Measurements from ENCODE around the gene MIB2. TPM values are rescaled to one million over a fixed set of nuclear protein-coding genes. Genes with fewer than 3 reads are reported as not detected.
"Not testable (repeated sequence)": the region's sequence is repeated elsewhere in the genome, so short reads cannot be mapped to it uniquely, and the experiment has no call there.

Gene MIB2
- total RNA-seq, 4 donors from 2014 or later, result 94.2 to 346 (median 224) TPM

- DNase-seq; H3K9me3 ChIP-seq; H3K27me3 ChIP-seq; H3K4me3 ChIP-seq; in situ Hi-C loops (cut with MboI; ENCODE audit: low pct_ligation_motif_present in 1 of 4, low pct_unique_long_range_greater_than_20kb in 1 of 4, low sequenced_read_pairs in 3 of 4); H3K27ac ChIP-seq; intact Hi-C loops (cut with DNase I; ENCODE audit: low total_unique reads): not testable (repeated sequence)
- Histone ChIP-seq H3K36me3 (peaks cover 0 to 29% (median 11%) of the 10 kb centered on the region in 4 donors), H3K4me1 (peaks cover 3 to 11% (median 6%) of the 10 kb centered on the region in 4 donors)
- WGBS, 2 donors (ENCODE audit: low coverage in 1 of 2), result 74% methylated on average over 3 of the region's 11 CpGs; no CpG with 5 or more reads in 1 of the 2 donors
These were observed 49.0 kb downstream of the MIB2 start for GRCh38 chr1:1664318-1664717.

GRCh38 chr1:1664941-1665814 is 49.9 kb downstream of the MIB2 start:
- DNase-seq, result no peak
- intact Hi-C loops (cut with DNase I; ENCODE audit: low total_unique reads), result no loop called here

GRCh38 chr1:1665815-1666251 is 50.5 kb downstream of the MIB2 start:
- 90% methylated on average over 25 of the region's 25 CpGs; no CpG with 5 or more reads in 1 of the 2 donors for WGBS, 2 donors (ENCODE audit: low coverage in 1 of 2)
- Histone ChIP-seq H3K4me1 (peaks cover 0 to 11% (median 6%) of the 10 kb centered on the region in 4 donors), H3K9me3 (no peaks in the 10 kb centered on the region), H3K4me3 (no peak overlapping the region), H3K27ac (no peak overlapping the region), H3K27me3 (no peaks in the 10 kb centered on the region), H3K36me3 (peaks cover 0 to 34% (median 14%) of the 10 kb centered on the region in 4 donors)
- in situ Hi-C loops (cut with MboI; ENCODE audit: low pct_ligation_motif_present in 1 of 4, low pct_unique_long_range_greater_than_20kb in 1 of 4, low sequenced_read_pairs in 3 of 4) (no loop called here), intact Hi-C loops (cut with DNase I; ENCODE audit: low total_unique reads) (no loop called here)
- DNase-seq, result no peak
- TF ChIP-seq EP300 (IDR thresholded peaks at IDR 0.05; ENCODE audit: low read depth), result no peak
- no peak for TF ChIP-seq POLR2AphosphoS5 (IDR thresholded peaks at IDR 0.05)
- no peak for TF ChIP-seq POLR2A (IDR thresholded peaks at IDR 0.05)
- peak; percentile 25 to 47 (median 40) for TF ChIP-seq CTCF (IDR thresholded peaks at IDR 0.05)

More at GRCh38 chr1:1664941-1665814, 49.9 kb downstream of the MIB2 start:
- Histone ChIP-seq H3K27me3 (no peaks in the 10 kb centered on the region), H3K36me3 (peaks cover 0 to 34% (median 14%) of the 10 kb centered on the region in 4 donors), H3K9me3 (no peaks in the 10 kb centered on the region), H3K4me1 (peaks cover 0 to 11% (median 6%) of the 10 kb centered on the region in 4 donors), H3K4me3 (no peak overlapping the region), H3K27ac (no peak overlapping the region)
- no peak for TF ChIP-seq CTCF (IDR thresholded peaks at IDR 0.05)
- no peak for TF ChIP-seq POLR2AphosphoS5 (IDR thresholded peaks at IDR 0.05)
- TF ChIP-seq EP300 (IDR thresholded peaks at IDR 0.05; ENCODE audit: low read depth), result no peak
- TF ChIP-seq POLR2A (IDR thresholded peaks at IDR 0.05), result no peak
- in situ Hi-C loops (cut with MboI; ENCODE audit: low pct_ligation_motif_present in 1 of 4, low pct_unique_long_range_greater_than_20kb in 1 of 4, low sequenced_read_pairs in 3 of 4), result no loop called here
- WGBS, 2 donors (ENCODE audit: low coverage in 1 of 2), result 80 to 92% methylated on average over 2 to 21 of the region's 27 CpGs

- no peak overlapping the region for H3K27ac ChIP-seq
- H3K4me3 ChIP-seq, result no peak overlapping the region
- peaks cover 0 to 37% (median 14%) of the 10 kb centered on the region in 4 donors for H3K36me3 ChIP-seq
- H3K27me3 ChIP-seq, result no peaks in the 10 kb centered on the region
- in situ Hi-C loops (cut with MboI; ENCODE audit: low pct_ligation_motif_present in 1 of 4, low pct_unique_long_range_greater_than_20kb in 1 of 4, low sequenced_read_pairs in 3 of 4), result no loop called here
- no peaks in the 10 kb centered on the region for H3K9me3 ChIP-seq
- WGBS, 2 donors (ENCODE audit: low coverage in 1 of 2), result 97% methylated on average over 11 of the region's 15 CpGs; no CpG with 5 or more reads in 1 of the 2 donors
- H3K4me1 ChIP-seq, result peaks cover 0 to 11% (median 6%) of the 10 kb centered on the region in 4 donors
- intact Hi-C loops (cut with DNase I; ENCODE audit: low total_unique reads), result no loop called here
- no peak for DNase-seq
- TF ChIP-seq EP300 (IDR thresholded peaks at IDR 0.05; ENCODE audit: low read depth) (no peak), POLR2A (IDR thresholded peaks at IDR 0.05) (no peak), POLR2AphosphoS5 (IDR thresholded peaks at IDR 0.05) (no peak), CTCF (IDR thresholded peaks at IDR 0.05) (no peak)
These were observed 51.2 kb downstream of the MIB2 start for GRCh38 chr1:1666526-1666925.

Data from transverse colon (tissue), 4 donors.